Amniotic stem cell (primary cell): ENCODE measurements around the gene MLLT1.

Experiments used
- DNase-seq: peaks from one replicate; lab custom pipeline; 2025; lab: John Stamatoyannopoulos, UW

The MLLT1 gene

DNA sequence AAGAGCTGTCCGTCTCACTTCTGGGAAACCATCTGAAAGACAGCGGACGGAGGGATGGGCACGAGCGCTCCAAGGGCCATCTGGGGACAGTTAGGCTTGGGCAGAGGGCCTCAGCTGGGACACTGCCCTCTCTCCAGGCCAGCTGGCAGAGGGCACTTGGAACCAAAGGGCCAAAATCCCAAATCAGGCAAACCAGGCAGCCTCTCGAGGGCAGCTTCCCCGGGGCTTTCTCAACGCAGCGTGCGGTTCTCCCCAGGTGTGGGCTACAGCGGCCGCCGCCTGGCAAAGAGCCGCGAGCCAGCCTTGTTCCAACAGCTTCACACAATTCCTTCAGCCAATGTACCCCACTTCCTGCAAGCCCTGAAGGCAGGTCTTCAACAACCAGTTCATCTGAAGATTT, 5.0 kb downstream of the MLLT1 start:
- DNase-seq: no peak

DNA sequence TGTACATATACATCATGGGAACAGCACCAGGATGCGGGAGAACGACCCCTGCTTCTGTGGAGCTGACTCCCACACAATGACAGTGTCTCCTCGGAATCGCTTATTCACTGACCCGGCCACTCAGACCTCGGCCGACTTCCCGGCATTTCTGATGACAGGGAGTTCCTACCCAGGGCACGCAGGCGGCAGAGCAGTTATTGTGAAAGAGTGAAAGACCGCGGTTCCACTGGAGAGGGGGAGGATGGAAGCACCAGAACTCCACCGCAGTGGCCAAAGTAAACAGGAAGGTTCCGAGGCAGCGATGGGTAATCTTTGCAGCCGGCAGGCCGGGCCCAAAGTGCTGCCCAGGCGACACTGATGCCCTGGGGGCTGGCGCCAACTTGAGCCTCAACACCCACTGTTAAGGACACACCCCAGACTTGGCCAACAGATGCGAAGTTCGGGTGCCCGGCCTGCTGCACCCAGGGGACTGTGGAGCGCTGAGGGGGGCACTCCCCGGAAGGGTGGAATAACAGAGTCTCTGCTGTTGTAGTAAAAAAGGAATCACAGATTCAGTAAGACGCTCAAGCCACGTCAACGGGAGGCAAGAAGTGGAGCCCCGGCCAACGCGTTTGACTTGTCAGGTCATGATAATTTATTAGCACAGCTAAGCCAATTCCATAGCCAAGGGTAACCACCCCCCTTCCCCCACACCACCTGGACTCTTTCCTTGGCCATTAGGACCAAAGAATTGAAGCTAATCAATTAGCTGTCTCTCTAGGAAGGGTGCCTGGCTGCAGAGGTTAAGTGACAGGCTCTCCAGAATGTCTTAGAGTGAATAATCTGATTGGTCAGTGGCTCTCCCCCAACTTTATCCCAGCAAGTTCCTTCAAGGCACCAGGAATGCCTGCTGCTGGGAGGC, 5.8 kb downstream of the MLLT1 start:
- DNase-seq: peak; percentile 73

DNA sequence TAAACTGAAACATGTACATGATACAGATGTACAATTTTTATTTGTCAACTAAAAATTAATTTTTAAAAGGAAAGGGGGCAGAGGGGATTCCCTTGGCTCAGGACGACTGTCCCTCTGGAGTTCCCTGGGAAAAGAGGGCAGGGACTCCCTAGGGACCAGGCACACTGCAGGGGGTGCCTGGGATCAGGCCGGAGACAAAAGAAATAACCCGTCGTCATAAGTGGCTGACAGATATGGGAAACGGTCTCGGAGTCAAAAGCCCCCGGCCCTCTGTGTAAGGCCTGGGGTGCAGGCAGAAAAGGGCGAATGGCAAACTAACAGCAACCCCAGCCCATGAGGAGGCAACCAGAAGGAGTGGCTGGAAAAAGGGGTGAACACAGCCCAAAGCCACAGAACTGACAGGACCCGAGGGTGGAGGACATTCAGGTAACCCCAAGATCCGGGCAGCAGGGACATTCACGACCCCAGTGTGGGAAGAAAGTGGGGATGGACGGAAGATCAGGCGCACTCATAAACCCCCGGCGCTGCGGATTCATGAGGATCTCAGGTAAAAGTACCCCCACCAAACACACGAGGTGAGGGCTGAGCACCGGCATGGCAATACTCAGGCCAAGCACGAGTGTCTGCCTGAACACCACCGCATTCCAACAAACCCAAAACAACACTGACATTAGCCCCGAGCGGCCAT, 6.7 kb downstream of the MLLT1 start:
- DNase-seq: no peak

DNA sequence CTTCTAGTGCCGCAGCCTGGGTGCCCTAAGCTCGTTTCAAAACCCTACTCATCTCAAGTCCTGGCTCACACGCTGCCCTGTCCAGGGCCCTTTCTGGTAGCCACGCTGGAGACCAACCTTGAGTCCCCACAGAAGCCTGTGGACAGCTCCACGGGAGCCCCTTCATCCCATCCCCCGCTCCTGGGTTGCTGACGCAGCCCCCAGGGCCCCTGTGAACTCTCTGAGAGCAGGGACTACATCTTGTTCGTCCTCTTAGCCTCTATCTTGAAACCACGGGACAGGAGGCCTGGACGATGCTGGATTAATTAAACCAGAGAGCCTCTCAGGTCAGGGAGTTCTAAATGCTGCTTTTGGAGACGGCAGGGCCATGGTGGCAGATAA, 7.4 kb downstream of the MLLT1 start:
- no peak for DNase-seq

DNA sequence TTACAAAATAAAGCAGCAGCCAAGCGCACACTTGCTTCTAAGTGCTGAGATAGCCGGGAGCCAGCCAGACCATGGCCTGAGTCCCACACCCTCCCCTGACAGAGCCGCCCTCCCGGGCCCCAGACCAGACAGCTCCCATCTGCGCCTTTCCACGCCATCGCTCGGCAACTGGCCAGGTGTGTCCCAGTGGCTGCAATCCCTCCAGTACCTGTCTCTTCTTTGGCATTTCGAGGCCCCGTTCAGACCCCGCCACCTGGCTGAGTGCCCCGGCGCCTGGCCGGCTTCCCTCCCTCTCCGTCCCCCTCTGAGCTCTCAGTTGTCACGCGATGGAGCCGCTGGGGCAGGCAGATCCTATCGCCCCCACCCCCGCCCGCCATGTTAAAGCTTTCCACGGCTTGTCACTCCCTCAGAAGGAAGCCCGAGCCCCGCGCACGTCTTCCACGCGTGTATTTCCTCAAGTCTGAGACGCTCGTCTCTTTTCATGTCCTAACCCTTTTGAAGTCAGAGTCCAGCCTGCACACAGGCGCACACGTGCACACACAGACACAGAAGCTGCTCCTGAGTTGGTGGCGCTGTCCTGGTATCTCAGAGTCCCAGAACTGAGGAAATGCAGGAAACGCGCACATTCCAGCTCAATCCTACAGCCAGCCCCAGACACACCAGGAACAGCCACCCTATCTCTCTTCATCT, 7.9 kb downstream of the MLLT1 start:
- DNase-seq: peak; percentile 53

DNA sequence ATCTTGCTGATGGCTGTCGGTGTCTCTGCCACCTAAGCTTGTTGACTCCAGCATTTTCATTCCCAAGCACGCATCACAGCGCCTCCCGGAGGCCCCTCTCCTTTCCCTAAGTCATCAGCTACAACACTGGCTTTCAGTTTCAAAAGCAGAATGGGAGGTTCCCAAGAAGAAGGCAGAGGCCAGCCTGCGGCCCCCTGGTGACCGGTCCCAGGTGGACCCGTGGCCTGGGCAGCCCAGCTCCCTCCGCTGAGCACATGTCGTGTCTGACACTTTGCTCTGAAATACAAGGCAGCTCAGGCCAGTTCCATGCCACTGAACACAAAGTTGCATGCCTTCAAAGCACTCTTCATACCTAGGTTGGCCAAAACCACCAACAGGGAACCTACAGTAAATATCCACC, 8.5 kb downstream of the MLLT1 start:
- DNase-seq: no peak

DNA sequence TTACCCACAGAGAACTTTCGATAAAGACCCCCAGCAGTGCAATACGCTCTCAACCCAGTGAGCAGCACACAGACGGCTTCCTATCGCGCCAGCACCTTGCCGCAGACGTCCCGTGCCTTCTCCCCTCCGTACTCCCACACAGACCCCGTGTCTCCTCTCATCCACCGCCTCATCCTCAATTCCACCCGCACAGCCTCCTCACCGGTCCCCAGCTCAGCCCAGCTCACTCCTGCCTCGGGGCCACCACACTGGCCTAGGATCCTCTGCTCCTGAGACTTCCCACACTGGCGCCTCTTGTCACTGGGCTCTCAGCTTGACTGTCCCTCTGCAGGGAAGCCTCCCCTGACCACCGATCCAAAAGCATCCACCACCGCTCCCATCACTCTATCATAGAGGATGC, 9.0 kb downstream of the MLLT1 start:
- no peak for DNase-seq

DNA sequence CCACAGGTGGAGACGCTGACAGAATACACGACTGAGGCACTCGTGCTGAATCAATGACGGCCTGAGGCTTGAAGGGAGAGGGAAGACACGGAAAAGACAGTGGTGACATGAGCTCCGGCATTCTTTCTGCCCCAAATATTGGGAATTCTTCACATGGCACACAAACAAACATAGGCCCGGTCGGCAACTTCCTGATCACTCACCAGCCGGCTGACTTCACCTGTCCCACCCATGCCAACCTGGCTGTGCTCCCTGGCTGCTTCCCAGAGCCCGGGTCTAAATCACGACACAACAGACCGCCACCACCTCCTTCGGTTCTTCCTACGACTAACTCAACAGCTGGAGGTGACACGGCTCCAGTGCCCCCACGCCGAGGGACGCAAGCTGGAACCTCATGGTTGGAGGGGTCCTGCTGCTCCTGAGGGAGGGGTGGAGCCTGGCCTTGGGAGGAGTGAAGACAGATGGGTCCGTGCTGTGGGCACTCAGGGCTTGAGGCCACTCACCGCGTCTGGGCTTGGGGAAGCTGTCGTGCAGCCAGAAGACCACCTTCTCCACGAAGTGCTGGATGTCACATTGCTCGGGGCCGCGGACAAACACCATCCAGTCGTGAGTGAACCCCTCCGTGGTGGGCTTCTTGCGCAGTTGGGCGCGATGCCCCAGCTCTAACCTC, 9.6 kb downstream of the MLLT1 start:
- no peak for DNase-seq

DNA sequence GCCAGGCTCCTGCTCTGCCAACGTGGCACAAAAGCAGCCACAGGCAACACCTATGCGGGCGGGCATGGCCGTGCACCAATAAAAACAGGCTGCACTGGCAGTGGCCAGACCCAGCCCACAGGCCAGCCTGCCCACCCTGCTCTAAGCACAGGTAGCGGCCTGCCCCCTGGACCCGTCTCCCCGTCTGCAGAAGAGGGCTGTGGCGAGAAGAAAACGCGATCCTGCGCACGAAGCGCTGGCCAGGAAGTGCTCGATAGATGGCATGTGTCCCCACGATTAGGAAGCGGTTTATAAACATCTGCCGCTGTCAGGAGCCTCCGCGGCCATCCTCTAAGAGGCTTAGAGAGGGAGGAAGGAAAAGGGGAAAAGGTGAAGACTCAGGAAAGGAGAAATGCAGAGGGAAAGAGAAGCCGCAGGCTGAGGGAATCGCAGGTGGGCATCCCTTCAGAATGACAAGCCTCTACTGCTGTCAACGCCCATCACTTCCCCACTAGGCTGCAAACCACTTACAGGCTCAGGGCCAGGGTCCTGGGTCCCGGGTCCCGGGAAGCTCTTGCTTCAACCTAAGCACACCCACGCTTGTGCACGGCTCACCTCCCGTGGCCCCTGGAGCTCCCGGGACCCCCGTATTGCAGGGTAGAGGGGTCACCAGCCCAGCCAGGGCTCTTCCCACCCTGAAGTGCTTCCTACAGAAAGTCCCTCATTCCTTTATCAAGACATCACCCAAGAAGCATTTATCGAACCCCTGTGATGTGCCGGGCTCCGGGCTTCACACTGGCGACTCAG, 10.5 kb downstream of the MLLT1 start:
- no peak for DNase-seq

DNA sequence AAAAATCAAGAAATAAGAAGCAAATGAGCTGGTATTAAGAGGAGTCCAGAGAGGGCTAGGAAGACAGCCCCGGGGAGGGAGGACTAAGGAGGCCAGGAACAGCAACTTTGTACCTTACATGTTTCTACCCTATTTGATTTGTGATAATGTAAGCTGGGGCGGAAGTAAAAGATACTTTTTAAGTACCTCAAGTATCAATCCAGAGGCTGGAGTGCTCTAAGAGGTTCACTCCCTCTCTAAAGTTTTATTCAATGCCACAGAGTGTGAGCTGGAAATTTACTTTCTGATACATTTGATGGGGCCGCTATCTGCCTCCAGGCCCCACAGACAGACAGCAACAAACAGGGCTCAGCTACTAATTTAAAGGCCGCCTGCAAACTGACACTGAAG, 11.4 kb downstream of the MLLT1 start:
- no peak for DNase-seq

DNA sequence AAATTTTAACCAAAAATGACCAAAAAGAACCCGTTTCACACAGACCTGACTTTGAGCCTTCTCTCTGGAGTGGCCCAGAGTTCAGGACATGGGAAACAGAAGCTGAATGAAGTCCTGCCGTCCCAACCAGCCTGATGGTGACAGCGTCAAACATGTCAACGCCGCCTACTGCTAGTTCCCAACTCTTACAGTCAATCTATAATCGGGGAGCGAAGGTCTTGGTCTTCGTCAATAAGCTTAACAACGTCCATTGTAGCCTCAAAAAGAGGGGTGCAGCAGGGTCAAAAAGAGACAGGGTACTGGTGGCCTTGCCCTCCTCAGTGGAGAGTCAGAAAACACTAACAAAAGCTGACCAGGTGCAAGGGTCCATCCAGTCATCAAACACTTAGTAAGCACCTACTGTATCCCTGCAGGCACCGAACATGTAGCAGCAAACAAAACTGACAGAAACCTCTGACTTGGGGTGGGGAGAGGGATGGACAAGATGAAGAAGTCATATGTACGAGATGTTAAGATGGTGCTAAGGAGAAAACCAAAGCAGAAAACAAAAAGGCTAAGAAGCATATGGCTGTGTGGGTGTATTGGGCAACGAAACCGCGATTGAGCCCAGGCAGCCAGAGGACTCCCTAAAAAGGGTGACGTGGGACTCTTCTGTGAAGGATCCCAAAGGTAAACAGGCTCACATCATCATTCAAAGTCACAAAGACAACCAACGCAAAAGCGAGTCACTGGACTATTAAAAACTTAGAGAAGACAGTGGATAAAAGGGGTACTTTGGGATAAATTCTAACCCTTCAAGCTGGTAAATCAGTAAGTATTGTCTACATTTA, 12.0 kb downstream of the MLLT1 start:
- DNase-seq: no peak

DNA sequence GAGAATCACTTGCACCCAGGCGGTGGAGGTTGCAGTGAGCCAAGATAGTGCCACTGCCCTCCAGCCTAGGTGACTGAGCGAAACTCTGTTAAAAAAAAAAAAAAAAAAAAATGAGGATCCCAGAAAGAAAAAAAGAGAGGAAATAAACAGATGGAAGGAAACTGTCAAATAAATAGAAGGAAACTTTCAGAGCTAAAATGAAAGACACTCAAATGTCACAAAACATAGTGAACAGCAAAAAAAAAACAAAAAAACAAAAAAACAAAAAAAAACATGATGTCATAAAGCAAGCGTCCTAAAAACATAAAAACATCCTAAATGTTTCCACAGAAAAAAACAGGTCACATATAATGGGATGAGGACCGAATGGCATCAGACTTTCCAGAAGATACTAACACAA, 15.0 kb downstream of the MLLT1 start:
- DNase-seq: no peak

DNA sequence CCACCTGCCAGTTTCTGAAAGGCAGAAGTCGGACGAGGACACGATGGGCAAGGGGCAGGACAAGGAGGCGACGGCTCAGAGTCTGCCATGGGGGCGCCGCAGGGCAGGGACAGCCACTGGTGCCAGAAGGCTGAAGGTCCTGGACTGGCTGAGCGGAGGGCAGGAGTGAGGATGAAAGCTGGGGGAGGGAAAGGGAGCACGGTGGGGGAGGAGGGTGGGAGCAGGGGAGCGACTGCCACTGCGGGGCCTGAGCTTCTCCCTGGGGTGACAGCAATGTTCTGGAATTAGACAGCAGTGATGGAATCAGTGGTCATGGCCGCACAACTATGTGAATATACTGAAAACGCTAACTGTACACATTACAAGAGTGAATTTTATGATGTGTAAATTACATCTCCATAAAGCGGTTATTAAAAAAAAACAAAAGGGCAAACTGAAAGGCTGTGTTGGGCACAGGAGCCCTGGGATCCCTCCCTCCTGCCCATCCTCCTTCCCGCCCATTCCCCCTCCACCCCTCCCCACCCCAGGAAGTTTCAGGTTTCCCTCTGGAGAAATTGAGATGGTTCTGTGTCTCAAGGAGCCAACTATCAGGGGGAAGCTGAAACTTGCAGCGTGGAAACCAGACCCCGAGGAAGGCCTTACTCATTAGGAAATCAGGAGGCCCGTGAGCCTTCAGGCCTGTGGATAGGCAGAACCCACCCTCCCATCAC, 15.9 kb downstream of the MLLT1 start:
- DNase-seq: no peak

DNA sequence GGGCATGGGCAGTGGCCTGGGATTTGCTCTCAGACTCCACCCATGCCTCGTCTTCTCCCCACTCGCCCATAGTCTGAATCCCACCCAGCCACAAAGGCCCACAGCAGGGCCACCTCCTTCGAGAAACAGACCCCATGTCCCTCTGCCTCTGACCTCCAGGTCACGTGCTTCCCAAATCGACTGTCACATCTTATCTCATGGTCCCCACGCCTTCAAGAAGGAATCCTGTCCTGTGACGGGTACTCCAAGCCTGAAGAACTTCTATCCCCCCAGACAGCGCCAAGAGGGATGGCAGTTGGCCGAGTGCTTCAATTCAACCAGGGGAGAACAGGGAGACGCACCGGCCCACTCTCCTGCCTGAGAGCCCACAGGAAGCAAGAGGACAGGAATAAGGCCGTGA, 16.5 kb downstream of the MLLT1 start:
- no peak for DNase-seq

DNA sequence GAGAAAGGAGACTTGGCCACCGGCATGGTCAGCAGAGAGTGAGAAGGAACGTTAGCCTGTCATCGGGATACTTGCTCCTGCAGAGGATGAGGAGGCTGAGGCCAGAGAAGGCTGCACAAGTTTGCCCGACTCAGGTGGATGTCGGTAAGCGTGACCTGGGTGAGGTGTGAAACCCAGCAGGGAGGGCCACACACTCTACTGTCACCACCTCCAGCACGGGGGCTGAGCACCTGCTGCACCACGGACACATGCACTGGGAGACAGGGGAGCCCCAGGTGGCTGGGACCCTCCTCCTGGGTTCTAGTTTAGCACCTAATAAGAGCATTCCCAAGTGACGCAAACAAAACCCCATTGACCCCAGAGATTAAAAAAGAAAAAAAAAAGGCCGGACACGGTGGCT, 17.3 kb downstream of the MLLT1 start:
- no peak for DNase-seq

DNA sequence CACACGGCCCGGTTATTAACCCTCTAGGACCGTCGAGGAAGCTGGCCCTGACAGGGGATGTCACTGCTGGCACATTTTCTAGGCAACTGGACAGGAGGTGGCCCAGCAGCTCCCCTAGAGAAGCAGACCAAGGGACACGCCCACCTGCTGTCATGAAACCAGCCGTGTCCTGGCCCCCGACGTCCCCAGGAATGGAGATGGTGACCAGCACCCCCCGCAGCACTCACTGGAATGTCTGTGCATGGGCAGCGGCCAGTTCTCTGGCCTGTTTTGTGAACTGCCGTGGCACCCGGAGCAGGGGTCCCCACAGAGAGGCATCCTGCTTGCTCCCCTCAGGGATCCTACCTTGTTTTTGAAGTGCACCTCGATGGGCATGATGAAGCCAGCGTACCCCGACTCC, 17.9 kb downstream of the MLLT1 start:
- DNase-seq: no peak

DNA sequence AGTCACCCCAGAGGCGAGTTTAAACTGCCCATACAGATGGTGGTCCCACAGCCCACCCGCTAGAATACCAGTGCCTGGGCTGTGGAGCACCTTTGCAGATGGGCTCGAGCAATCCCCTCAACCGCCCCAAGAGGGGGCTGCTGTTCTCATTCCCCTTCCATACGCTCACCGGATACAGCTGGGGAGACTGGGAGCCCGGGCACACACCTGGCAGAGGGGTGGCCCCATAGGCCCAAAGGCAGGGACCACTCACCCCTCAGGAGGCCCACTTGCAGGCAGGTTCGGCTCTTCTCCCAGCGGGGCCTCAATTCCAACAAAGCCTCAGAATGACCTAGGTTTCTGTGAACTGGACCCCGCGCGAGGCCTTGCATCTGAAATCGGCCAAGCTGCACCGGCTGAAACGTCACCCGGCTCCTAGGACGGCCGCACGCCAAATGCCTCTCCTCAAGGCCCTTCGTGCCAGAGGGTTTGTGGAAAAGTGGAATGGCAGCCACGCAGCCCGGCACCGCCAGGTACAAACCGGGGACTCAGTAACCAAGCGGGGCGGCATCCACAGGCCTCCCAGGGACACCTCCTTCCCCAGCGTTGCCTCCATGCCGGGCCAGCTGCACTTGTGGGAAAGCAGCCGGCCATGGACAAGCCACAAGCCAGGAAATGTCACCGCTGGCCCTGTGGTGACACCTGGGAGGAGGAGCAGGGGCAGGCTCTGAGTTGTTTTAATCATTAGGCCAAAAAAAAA, 18.7 kb downstream of the MLLT1 start:
- DNase-seq: no peak

DNA sequence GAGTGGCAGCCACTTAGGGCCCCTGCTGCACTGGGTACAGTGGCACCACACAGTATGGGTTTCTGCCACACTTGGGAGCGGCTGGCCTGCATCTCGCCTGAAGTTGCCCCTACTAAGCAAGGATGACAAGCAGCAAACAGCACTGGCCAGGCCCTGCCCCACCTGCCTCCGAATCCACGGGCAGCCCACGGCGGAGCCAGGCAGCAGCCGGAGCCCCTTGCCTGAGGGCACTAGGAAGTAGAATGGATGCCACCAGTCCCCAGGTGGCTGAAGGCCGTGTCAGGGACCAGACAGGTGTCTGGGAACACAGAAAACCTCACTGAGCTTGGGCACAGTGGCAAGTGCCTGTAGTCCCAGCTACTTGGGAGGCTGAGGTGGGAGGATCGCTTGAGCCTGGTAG, 19.4 kb downstream of the MLLT1 start:
- no peak for DNase-seq

DNA sequence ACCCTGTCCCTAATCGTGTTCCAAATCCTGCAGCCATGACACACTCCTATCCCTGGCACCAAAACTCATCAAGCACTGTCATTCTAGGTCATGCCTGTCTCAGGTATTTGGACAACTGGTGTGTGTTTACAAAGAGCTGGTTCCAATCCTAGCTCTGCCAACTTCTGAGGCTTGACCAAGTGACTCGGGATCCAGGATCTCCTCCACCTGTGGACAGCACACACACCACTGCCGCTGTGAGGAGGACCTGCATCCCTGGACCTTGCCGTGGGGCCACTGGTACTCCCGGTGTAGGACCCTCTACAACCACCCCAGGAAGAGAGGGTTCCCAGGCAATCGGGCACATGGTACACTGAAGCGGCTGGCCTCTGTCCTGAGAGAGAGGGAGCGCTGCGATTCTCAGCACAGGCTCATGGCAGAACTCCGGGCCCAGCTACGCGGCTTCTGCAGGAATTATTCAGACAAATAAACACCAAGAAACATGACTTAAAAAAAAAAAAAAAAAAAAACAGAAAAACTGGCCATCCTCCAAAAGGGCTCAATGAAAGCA, 20.4 kb downstream of the MLLT1 start:
- no peak for DNase-seq
